CD14-positive monocyte (primary cell): ENCODE measurements around the gene CCDC88C. TPM values are rescaled to one million over a fixed set of nuclear protein-coding genes. Genes with fewer than 3 reads are reported as not detected.
"Not testable (repeated sequence)": the region's sequence is repeated elsewhere in the genome, so short reads cannot be mapped to it uniquely, and the experiment has no call there.

Experiments
- DNase-seq, 3 donors: peaks; one replicate each; pipeline ENCODE4 v3.0.0-alpha.2; 2011 to 2022
- H2AFZ ChIP-seq: 2 replicates; pipeline ENCODE4 v1.6.0; 2012; ENCODE audit warnings: mild to moderate bottlenecking, low read depth, low read length, inconsistent platforms; ENCODE audit not compliant: insufficient read depth, poor library complexity, severe bottlenecking
- H3K27ac ChIP-seq, 2 donors: 1 replicate in 1 of 2; 2 replicates in 1 of 2; pipeline ENCODE4 v1.5.1; 2012 to 2013; ENCODE audit warnings: low read length in 2 of 2, control low read depth in 1 of 2, inconsistent platforms in 1 of 2, low read depth in 1 of 2, mild to moderate bottlenecking in 1 of 2
- H3K27me3 ChIP-seq, 2 donors: one replicate each; pipeline versions ENCODE4 v1.6.0 to v1.6.1; 2011 to 2013; ENCODE audit warnings: low read length in 2 of 2; ENCODE audit not compliant: control insufficient read depth in 2 of 2, insufficient read depth in 2 of 2
- H3K36me3 ChIP-seq, 2 donors: replicated peaks in 1 of 2; 1 replicate in 1 of 2; 2 replicates in 1 of 2; pipeline versions ENCODE4 v1.5.1 to v1.6.1; 2012 to 2013; ENCODE audit warnings: low read length in 2 of 2, control low read depth in 1 of 2, inconsistent platforms in 1 of 2, mild to moderate bottlenecking in 1 of 2; ENCODE audit not compliant: insufficient read depth in 2 of 2, control insufficient read depth in 1 of 2
- H3K4me1 ChIP-seq, 2 donors: 1 replicate in 1 of 2; 2 replicates in 1 of 2; pipeline versions ENCODE4 v1.5.1 to v1.6.1; 2012 to 2013; ENCODE audit warnings: low read length in 2 of 2, control low read depth in 1 of 2, inconsistent platforms in 1 of 2, mild to moderate bottlenecking in 1 of 2, moderate library complexity in 1 of 2; ENCODE audit not compliant: insufficient read depth in 2 of 2, control insufficient read depth in 1 of 2
- H3K4me2 ChIP-seq: replicated peaks from 2 replicates; pipeline ENCODE3; 2012; ENCODE audit warnings: low read length, moderate library complexity, mild to moderate bottlenecking; ENCODE audit not compliant: poor library complexity, severe bottlenecking; ENCODE audit errors: extremely low read depth
- H3K4me3 ChIP-seq, 3 experiments: fragments of 200-600 bp in 1 of 3; sonication (generic) in 1 of 3; replicated peaks in 1 of 3; 1 replicate in 2 of 3; 2 replicates in 1 of 3; pipeline ENCODE4 v1.5.1; 2011 to 2013; ENCODE audit warnings: low read length in 3 of 3, mild to moderate bottlenecking in 3 of 3, control low read depth in 2 of 3, low read depth in 2 of 3, inconsistent platforms in 1 of 3, moderate library complexity in 1 of 3
- H3K79me2 ChIP-seq: 2 replicates; pipeline ENCODE4 v1.6.0; 2012; ENCODE audit warnings: mild to moderate bottlenecking, control low read depth, inconsistent platforms, low read length, moderate library complexity; ENCODE audit not compliant: insufficient read depth
- H3K9ac ChIP-seq: 2 replicates; pipeline ENCODE4 v1.6.0; 2017; ENCODE audit warnings: low read length, mild to moderate bottlenecking; ENCODE audit not compliant: insufficient read depth, poor library complexity, severe bottlenecking
- H3K9me3 ChIP-seq, 2 donors: replicated peaks in 1 of 2; 1 replicate in 1 of 2; 2 replicates in 1 of 2; pipeline versions ENCODE4 v1.5.1 to v1.6.1; 2012 to 2013; ENCODE audit warnings: low read length in 2 of 2, control low read depth in 1 of 2; ENCODE audit not compliant: control insufficient read depth in 1 of 2, insufficient read depth in 1 of 2
- H4K20me1 ChIP-seq: 2 replicates; pipeline ENCODE4 v1.6.0; 2012; ENCODE audit warnings: mild to moderate bottlenecking, low read length, control low read depth, moderate library complexity; ENCODE audit not compliant: insufficient read depth
- H3K27ac Mint-ChIP-seq, 7 donors: one replicate each; pipeline ENCODE4 v1.8.0; 2020; ENCODE audit warnings: mild to moderate bottlenecking in 7 of 7, mixed read lengths in 7 of 7, moderate library complexity in 6 of 7, inconsistent platforms in 2 of 7
- H3K27me3 Mint-ChIP-seq, 3 donors: one replicate each; pipeline ENCODE4 v1.8.0; 2021 to 2022; ENCODE audit warnings: low read depth in 3 of 3, mild to moderate bottlenecking in 3 of 3, mixed read lengths in 3 of 3, moderate library complexity in 3 of 3, inconsistent platforms in 1 of 3
- H3K36me3 Mint-ChIP-seq, 2 donors: one replicate each; pipeline ENCODE4 v1.8.0; 2020; ENCODE audit warnings: mixed read lengths in 2 of 2, inconsistent platforms in 1 of 2, mild to moderate bottlenecking in 1 of 2
- H3K4me1 Mint-ChIP-seq: one replicate; pipeline ENCODE4 v1.8.0; 2020; ENCODE audit warnings: mild to moderate bottlenecking, mixed read lengths
- H3K4me3 Mint-ChIP-seq, 2 donors: one replicate each; pipeline ENCODE4 v1.8.0; 2020; ENCODE audit warnings: mild to moderate bottlenecking in 2 of 2, mixed read lengths in 2 of 2, moderate library complexity in 1 of 2
- H3K9me3 Mint-ChIP-seq, 7 donors: one replicate each; pipeline ENCODE4 v1.8.0; 2020 to 2022; ENCODE audit warnings: mixed read lengths in 7 of 7, mild to moderate bottlenecking in 6 of 7, moderate library complexity in 6 of 7, inconsistent platforms in 2 of 7
- WGBS: methylation state at CpG from one replicate; pipeline ENCODE4 v1.1.5; 2013; ENCODE audit warnings: missing lambda C conversion rate; ENCODE audit not compliant: insufficient coverage; 5-methylcytosine and 5-hydroxymethylcytosine counted together
- intact Hi-C, 2 donors: fragments of 100-400 bp; cut with micrococcal nuclease; formaldehyde crosslinking; loops; one replicate each; pipeline versions ENCODE4 v1.15.0 to v1.15.1; 2023
- polyA plus RNA-seq, 3 donors: library from polyadenylated mRNA; depleted of rRNA in 1 of 3; unstranded in 2 of 3; stranded (reverse) in 1 of 3; fragments of 300-500 nt in 2 of 3; fragments of >200 nt in 1 of 3; fragmentation: Illumina TruSeq in 2 of 3; gene quantifications; 1 replicate in 2 of 3; 2 replicates in 1 of 3; pipeline ENCODE4 v1.2.3, GENCODE V29; 2012 to 2021
- TF ChIP-seq, protein P1 (sequence below): fragments of 200-600 bp; IDR thresholded peaks from one replicate; pipeline ENCODE4 v1.8.0; 2022; ENCODE audit warnings: antibody characterized with exemption, mild to moderate bottlenecking

Gene CCDC88C
- polyA plus RNA-seq, 3 donors, result 11.6 to 69.7 (median 12.3) TPM

- H3K27ac ChIP-seq, result peak overlapping the region in 1 of 2 donors; percentile 9
- H3K9me3 ChIP-seq, result no peaks in the 10 kb centered on the region
- TF ChIP-seq, protein P1, sequence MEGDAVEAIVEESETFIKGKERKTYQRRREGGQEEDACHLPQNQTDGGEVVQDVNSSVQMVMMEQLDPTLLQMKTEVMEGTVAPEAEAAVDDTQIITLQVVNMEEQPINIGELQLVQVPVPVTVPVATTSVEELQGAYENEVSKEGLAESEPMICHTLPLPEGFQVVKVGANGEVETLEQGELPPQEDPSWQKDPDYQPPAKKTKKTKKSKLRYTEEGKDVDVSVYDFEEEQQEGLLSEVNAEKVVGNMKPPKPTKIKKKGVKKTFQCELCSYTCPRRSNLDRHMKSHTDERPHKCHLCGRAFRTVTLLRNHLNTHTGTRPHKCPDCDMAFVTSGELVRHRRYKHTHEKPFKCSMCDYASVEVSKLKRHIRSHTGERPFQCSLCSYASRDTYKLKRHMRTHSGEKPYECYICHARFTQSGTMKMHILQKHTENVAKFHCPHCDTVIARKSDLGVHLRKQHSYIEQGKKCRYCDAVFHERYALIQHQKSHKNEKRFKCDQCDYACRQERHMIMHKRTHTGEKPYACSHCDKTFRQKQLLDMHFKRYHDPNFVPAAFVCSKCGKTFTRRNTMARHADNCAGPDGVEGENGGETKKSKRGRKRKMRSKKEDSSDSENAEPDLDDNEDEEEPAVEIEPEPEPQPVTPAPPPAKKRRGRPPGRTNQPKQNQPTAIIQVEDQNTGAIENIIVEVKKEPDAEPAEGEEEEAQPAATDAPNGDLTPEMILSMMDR, result no peak
- Mint-ChIP-seq H3K36me3 (peaks cover 77 to 93% of the 10 kb centered on the region in 2 donors), H3K9me3 (no peaks in the 10 kb centered on the region), H3K27me3 (peaks cover 0 to 2% (median 0%) of the 10 kb centered on the region in 3 donors), H3K4me1 (peaks cover 84% of the 10 kb centered on the region), H3K27ac (peak overlapping the region in 4 of 7 donors; percentile 33 to 76 (median 40)), H3K4me3 (no peak overlapping the region)
- H4K20me1 ChIP-seq, result peaks cover 100% of the 10 kb centered on the region
- no peak overlapping the region for H2AFZ ChIP-seq
- WGBS, result 100% methylated on average over 1 of the region's 8 CpGs
- no peak overlapping the region for H3K9ac ChIP-seq
- DNase-seq, result peak in 1 of 3 donors; percentile 34
- no peaks in the 10 kb centered on the region for H3K27me3 ChIP-seq
- H3K4me3 ChIP-seq, result no peak overlapping the region
- intact Hi-C loops, result loop anchor here in 1 of 2 donors (10.0 kb wide), 1 partner anchor 165 kb away; the partner anchor contains the start of gene GPR68
- peaks cover 100% of the 10 kb centered on the region for H3K79me2 ChIP-seq
- peaks cover 49 to 60% of the 10 kb centered on the region in 2 donors for H3K4me1 ChIP-seq
- peaks cover 50 to 79% of the 10 kb centered on the region in 2 donors for H3K36me3 ChIP-seq
- H3K4me2 ChIP-seq, result no peak overlapping the region
Measured at GRCh38 chr14:91409928-91410718, 7.5 kb downstream of the CCDC88C start.

- peaks cover 82% of the 10 kb centered on the region for H3K4me1 Mint-ChIP-seq
- Histone ChIP-seq H3K36me3 (peaks cover 49 to 83% of the 10 kb centered on the region in 2 donors), H3K79me2 (peaks cover 100% of the 10 kb centered on the region), H3K4me1 (peaks cover 41 to 54% of the 10 kb centered on the region in 2 donors), H3K27ac (peak overlapping the region in 1 of 2 donors; percentile 37), H4K20me1 (peaks cover 100% of the 10 kb centered on the region)
- 93% methylated on average over 3 of the region's 6 CpGs for WGBS
- H3K27me3 Mint-ChIP-seq, H3K4me3 Mint-ChIP-seq, H3K9me3 ChIP-seq, H2AFZ ChIP-seq, H3K27me3 ChIP-seq, H3K4me2 ChIP-seq, DNase-seq, H3K4me3 ChIP-seq, intact Hi-C loops, H3K9me3 Mint-ChIP-seq, H3K9ac ChIP-seq: not testable (repeated sequence)
- H3K36me3 Mint-ChIP-seq, result peaks cover 74 to 93% of the 10 kb centered on the region in 2 donors
- H3K27ac Mint-ChIP-seq, result peak overlapping the region in 3 of 7 donors; percentile 18 to 75 (median 51)
Measured at GRCh38 chr14:91409240-91409639, 8.4 kb downstream of the CCDC88C start.
